HG02970 (cell line): ENCODE measurements around the gene TEDC2.

ENCODE experiments used
- ATAC-seq: cut with Tn5 transposase; IDR thresholded peaks from one replicate; pipeline ENCODE4 v1.9.1; 2021; ENCODE audit warnings: mild to moderate bottlenecking, moderate library complexity, moderate number of reproducible peaks; ENCODE audit not compliant: unreplicated experiment, low FRiP score

The TEDC2 gene

GRCh38 chr16:2490190-2491105 lies 30.5 kb downstream of the TEDC2 start:
- no peak for ATAC-seq

- no peak for ATAC-seq
Measured at GRCh38 chr16:2492292-2492691, 32.4 kb downstream of the TEDC2 start.

- no peak for ATAC-seq
Measured at GRCh38 chr16:2493605-2494004, 33.7 kb downstream of the TEDC2 start.

GRCh38 chr16:2494616-2495015 lies 34.7 kb downstream of the TEDC2 start:
- no peak for ATAC-seq

- no peak for ATAC-seq
Measured at GRCh38 chr16:2495041-2495440, 35.1 kb downstream of the TEDC2 start.

- ATAC-seq = no peak
Measured at GRCh38 chr16:2496223-2497115, 36.6 kb downstream of the TEDC2 start.

- no peak for ATAC-seq
Measured at GRCh38 chr16:2497116-2497630, 37.3 kb downstream of the TEDC2 start.

- ATAC-seq = no peak
Measured at GRCh38 chr16:2497695-2498484, 38.0 kb downstream of the TEDC2 start.

GRCh38 chr16:2498531-2499253 lies 38.8 kb downstream of the TEDC2 start:
- ATAC-seq = no peak

GRCh38 chr16:2499454-2499853 lies 39.5 kb downstream of the TEDC2 start:
- no peak for ATAC-seq

- no peak for ATAC-seq
Measured at GRCh38 chr16:2499890-2500429, 40.1 kb downstream of the TEDC2 start.

GRCh38 chr16:2500430-2500917 lies 40.6 kb downstream of the TEDC2 start:
- ATAC-seq = no peak

GRCh38 chr16:2500918-2501750 lies 41.2 kb downstream of the TEDC2 start:
- no peak for ATAC-seq

GRCh38 chr16:2501946-2502895 lies 42.3 kb downstream of the TEDC2 start:
- no peak for ATAC-seq

- ATAC-seq = no peak
Measured at GRCh38 chr16:2505695-2506094, 45.8 kb downstream of the TEDC2 start.

- no peak for ATAC-seq
Measured at GRCh38 chr16:2507052-2507659, 47.2 kb downstream of the TEDC2 start.

GRCh38 chr16:2507665-2508064 lies 47.8 kb downstream of the TEDC2 start:
- no peak for ATAC-seq
